Ishikawa (cell line): Measurements from ENCODE around the gene KIAA1755.

Experiments used
- CEBPB ChIP-seq: IDR thresholded peaks from 2 replicates; pipeline ENCODE4 v1.6.1; 2012
- CREB1 ChIP-seq: IDR thresholded peaks from 2 replicates; pipeline ENCODE4 v1.6.1; 2012; ENCODE audit warnings: low read depth
- EGR1 ChIP-seq: IDR thresholded peaks from 2 replicates; pipeline ENCODE4 v1.6.1; 2012
- EP300 ChIP-seq: IDR thresholded peaks from 2 replicates; pipeline ENCODE4 v1.6.1; 2012; ENCODE audit warnings: borderline replicate concordance
- FOXM1 ChIP-seq: IDR thresholded peaks from 2 replicates; pipeline ENCODE4 v1.6.1; 2012; ENCODE audit warnings: low read depth, borderline replicate concordance
- MAX ChIP-seq: IDR thresholded peaks from 2 replicates; pipeline ENCODE4 v1.6.1; 2012
- NFIC ChIP-seq: IDR thresholded peaks from 2 replicates; pipeline ENCODE4 v1.6.1; 2012
- RAD21 ChIP-seq: IDR thresholded peaks from 2 replicates; pipeline ENCODE4 v1.6.1; 2012; ENCODE audit warnings: low read depth
- REST ChIP-seq: IDR thresholded peaks from 2 replicates; pipeline ENCODE4 v1.6.1; 2012; ENCODE audit warnings: low read depth, mild to moderate bottlenecking
- TAF1 ChIP-seq: IDR thresholded peaks from 2 replicates; pipeline ENCODE4 v1.6.1; 2012; ENCODE audit warnings: low read depth, mild to moderate bottlenecking
- TCF12 ChIP-seq: IDR thresholded peaks from 2 replicates; pipeline ENCODE4 v1.6.1; 2012; ENCODE audit warnings: low read depth
- TEAD4 ChIP-seq: IDR thresholded peaks from 2 replicates; pipeline ENCODE4 v1.6.1; 2012
- USF1 ChIP-seq: IDR thresholded peaks from 2 replicates; pipeline ENCODE4 v1.6.1; 2012
- YY1 ChIP-seq: IDR thresholded peaks from 2 replicates; pipeline ENCODE4 v1.6.1; 2012; ENCODE audit warnings: low read depth
- ZBTB7A ChIP-seq: IDR thresholded peaks from 2 replicates; pipeline ENCODE4 v1.6.1; 2012; ENCODE audit warnings: low read depth

KIAA1755 gene

GRCh38 chr20:38213607-38213940 lies 47.0 kb downstream of the KIAA1755 start:
- no peak for TF ChIP-seq CEBPB
- no peak for TF ChIP-seq FOXM1
- TF ChIP-seq MAX: no peak
- no peak for TF ChIP-seq REST
- TF ChIP-seq TCF12: no peak
- TF ChIP-seq RAD21: no peak
- TF ChIP-seq USF1: no peak
- TF ChIP-seq ZBTB7A: no peak
- TF ChIP-seq TAF1: no peak
- TF ChIP-seq EP300: no peak

- TF ChIP-seq CEBPB (no peak), TAF1 (no peak), RAD21 (no peak), USF1 (no peak), FOXM1 (no peak), YY1 (no peak), TCF12 (no peak), TEAD4 (no peak), ZBTB7A (no peak), EGR1 (no peak), EP300 (no peak), CREB1 (no peak), NFIC (no peak), MAX (no peak)
These were observed 47.5 kb downstream of the KIAA1755 start for GRCh38 chr20:38212806-38213606.

GRCh38 chr20:38211200-38212097 lies 49.1 kb downstream of the KIAA1755 start:
- no peak for TF ChIP-seq CREB1
- no peak for TF ChIP-seq MAX
- TF ChIP-seq TAF1: no peak
- TF ChIP-seq FOXM1: no peak
- no peak for TF ChIP-seq NFIC
- no peak for TF ChIP-seq EGR1

GRCh38 chr20:38210741-38211140 lies 49.8 kb downstream of the KIAA1755 start:
- TF ChIP-seq MAX: no peak
- no peak for TF ChIP-seq TAF1
- TF ChIP-seq EGR1: no peak
- no peak for TF ChIP-seq CEBPB
- no peak for TF ChIP-seq FOXM1
- no peak for TF ChIP-seq TCF12
- TF ChIP-seq ZBTB7A: no peak
- no peak for TF ChIP-seq USF1
- TF ChIP-seq RAD21: no peak
- TF ChIP-seq TEAD4: no peak
- TF ChIP-seq EP300: no peak

GRCh38 chr20:38209736-38210405 lies 50.7 kb downstream of the KIAA1755 start:
- TF ChIP-seq USF1 (no peak), TAF1 (no peak), EGR1 (no peak), EP300 (no peak), NFIC (no peak), ZBTB7A (no peak), MAX (no peak), TEAD4 (no peak), RAD21 (no peak), TCF12 (no peak), CEBPB (no peak), YY1 (no peak), REST (no peak), FOXM1 (no peak), CREB1 (no peak)
